GM18499 (cell line): ENCODE measurements around the gene NDUFAF8.

Experiments
- ATAC-seq: cut with Tn5 transposase; IDR thresholded peaks from one replicate; pipeline ENCODE4 v1.9.1; 2021; ENCODE audit warnings: moderate number of reproducible peaks; ENCODE audit not compliant: insufficient read depth, unreplicated experiment

NDUFAF8 gene

DNA sequence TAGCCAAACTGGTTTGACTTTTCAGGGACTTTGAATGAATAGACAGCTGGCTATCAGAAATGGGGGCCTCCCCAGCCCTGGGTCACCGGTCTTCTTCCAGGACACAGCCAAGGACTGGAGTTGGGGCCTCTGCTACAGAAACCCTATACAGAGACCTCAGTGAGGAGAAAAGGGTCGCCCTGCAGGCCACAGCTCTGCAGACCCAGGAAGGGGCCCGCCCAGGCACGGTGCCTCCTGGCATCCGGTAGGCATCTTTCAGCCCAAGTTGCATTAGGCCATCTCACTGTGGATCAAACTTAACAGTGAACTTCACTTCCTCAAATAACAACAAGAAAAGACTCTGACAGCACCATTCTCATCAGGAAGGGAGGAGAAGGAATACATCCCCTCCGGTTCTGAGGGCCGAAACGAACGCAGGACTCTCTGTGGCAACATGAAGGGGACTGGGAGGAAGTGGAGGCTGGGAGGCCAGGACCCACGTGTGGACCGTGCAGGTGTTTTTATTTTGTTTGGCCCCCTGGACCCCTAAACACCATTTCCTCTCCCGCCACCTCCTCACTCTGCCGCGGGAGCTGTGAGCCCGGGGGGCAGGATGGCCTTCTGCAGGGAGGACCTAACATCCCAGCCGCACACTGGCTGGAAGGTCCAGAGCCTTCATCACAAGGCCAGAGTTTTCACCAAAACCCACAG, 48.8 kb downstream of the NDUFAF8 start:
- ATAC-seq = no peak

DNA sequence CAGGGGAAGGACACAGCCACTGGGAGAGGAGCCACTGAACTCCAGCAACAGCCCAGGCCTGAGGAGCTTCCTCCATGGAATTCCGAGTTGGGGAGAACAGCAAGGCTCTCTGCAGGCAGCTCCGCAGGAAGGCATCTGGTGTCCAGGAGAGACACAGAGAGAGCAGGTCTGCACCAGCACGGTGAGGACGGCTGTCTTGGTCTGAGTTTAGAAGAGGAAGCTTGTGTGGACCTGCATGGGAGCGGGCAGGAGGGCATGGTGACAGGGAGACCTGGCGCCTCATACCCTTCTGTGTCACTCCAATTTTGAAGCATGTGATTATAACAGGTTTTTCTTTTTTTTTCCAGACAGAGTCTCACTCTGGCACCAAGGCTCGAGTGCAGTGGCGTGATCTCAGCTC, 49.6 kb downstream of the NDUFAF8 start:
- ATAC-seq = no peak

GRCh38 chr17:81289627-81290026, 50.5 kb downstream of the NDUFAF8 start:
- no peak for ATAC-seq

GRCh38 chr17:81290230-81290629, 51.1 kb downstream of the NDUFAF8 start:
- no peak for ATAC-seq
